Activated naive CD4-positive, alpha-beta T cell treated with Interleukin-2 at 50 U/mL for 16 hours (primary cell): ENCODE results near the gene LRP11.
"Not testable (repeated sequence)": the region's sequence is repeated elsewhere in the genome, so short reads cannot be mapped to it uniquely, and the experiment has no call there.

ENCODE experiments used
- DNase-seq: peaks from one replicate; pipeline ENCODE4 v3.0.0-alpha.2; 2020

Gene LRP11

GRCh38 chr6:149867876-149868640 is 3.9 kb upstream of the LRP11 start:
- no peak for DNase-seq

GRCh38 chr6:149864578-149865535 is 698 bp upstream of the LRP11 start:
- peak; percentile 13 for DNase-seq

- peak; percentile 39 for DNase-seq
Observed at GRCh38 chr6:149862922-149863697, 1.0 kb downstream of the LRP11 start.

- DNase-seq = not testable (repeated sequence)
Observed at GRCh38 chr6:149862424-149862738, 1.8 kb downstream of the LRP11 start.

GRCh38 chr6:149861603-149862423 is 2.3 kb downstream of the LRP11 start:
- DNase-seq = no peak

GRCh38 chr6:149860834-149861602 is 3.1 kb downstream of the LRP11 start:
- DNase-seq = no peak

- DNase-seq = no peak
Observed at GRCh38 chr6:149860513-149860833, 3.7 kb downstream of the LRP11 start.

GRCh38 chr6:149859938-149860337 is 4.2 kb downstream of the LRP11 start:
- no peak for DNase-seq

- no peak for DNase-seq
Observed at GRCh38 chr6:149859368-149859767, 4.8 kb downstream of the LRP11 start.

- no peak for DNase-seq
Observed at GRCh38 chr6:149857541-149857940, 6.6 kb downstream of the LRP11 start.

GRCh38 chr6:149856256-149856994 is 7.7 kb downstream of the LRP11 start:
- no peak for DNase-seq

GRCh38 chr6:149855741-149856140 is 8.4 kb downstream of the LRP11 start:
- DNase-seq = no peak

- DNase-seq = no peak
Observed at GRCh38 chr6:149855040-149855654, 9.0 kb downstream of the LRP11 start.

GRCh38 chr6:149854532-149854931 is 9.6 kb downstream of the LRP11 start:
- no peak for DNase-seq

- DNase-seq = not testable (repeated sequence)
Observed at GRCh38 chr6:149854017-149854416, 10.1 kb downstream of the LRP11 start.

GRCh38 chr6:149852881-149853280 is 11.3 kb downstream of the LRP11 start:
- DNase-seq = no peak

GRCh38 chr6:149852180-149852579 is 12.0 kb downstream of the LRP11 start:
- DNase-seq = no peak

- no peak for DNase-seq
Observed at GRCh38 chr6:149851461-149852110, 12.6 kb downstream of the LRP11 start.

GRCh38 chr6:149848343-149848742 is 15.8 kb downstream of the LRP11 start:
- not testable (repeated sequence) for DNase-seq

- DNase-seq = no peak
Observed at GRCh38 chr6:149847939-149848267, 16.3 kb downstream of the LRP11 start.
